Measurements from ENCODE around the gene EXD2. TPM values are rescaled to one million over a fixed set of nuclear protein-coding genes. Genes with fewer than 3 reads are reported as not detected.
"Not testable (repeated sequence)": the region's sequence is repeated elsewhere in the genome, so short reads cannot be mapped to it uniquely, and the experiment has no call there.

Gene EXD2
- total RNA-seq, 3 donors from 2014 or later = 20.9 to 28.6 (median 27.2) TPM

DNA sequence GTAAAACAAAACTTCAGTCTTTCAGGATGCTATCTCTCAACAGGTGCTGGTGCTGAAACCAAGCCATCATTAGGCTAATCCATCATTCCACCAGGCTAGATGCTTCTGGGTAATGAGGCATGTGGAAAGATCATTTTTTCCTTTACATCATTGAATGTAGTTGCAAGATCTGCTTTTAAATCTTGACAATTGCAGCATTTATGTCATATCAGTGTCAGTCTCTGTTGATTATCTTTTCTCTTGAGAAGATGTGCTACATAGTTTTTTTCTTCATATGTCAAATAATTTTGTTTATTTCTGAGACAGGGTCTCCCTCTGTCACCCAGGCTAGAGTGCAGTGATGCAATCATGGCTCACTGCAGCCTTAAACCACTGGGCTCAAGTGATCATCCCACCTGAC lies 16.2 kb upstream of the EXD2 start:
- H3K4me3 ChIP-seq = no peak overlapping the region
- TF ChIP-seq, protein P1, sequence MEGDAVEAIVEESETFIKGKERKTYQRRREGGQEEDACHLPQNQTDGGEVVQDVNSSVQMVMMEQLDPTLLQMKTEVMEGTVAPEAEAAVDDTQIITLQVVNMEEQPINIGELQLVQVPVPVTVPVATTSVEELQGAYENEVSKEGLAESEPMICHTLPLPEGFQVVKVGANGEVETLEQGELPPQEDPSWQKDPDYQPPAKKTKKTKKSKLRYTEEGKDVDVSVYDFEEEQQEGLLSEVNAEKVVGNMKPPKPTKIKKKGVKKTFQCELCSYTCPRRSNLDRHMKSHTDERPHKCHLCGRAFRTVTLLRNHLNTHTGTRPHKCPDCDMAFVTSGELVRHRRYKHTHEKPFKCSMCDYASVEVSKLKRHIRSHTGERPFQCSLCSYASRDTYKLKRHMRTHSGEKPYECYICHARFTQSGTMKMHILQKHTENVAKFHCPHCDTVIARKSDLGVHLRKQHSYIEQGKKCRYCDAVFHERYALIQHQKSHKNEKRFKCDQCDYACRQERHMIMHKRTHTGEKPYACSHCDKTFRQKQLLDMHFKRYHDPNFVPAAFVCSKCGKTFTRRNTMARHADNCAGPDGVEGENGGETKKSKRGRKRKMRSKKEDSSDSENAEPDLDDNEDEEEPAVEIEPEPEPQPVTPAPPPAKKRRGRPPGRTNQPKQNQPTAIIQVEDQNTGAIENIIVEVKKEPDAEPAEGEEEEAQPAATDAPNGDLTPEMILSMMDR (IDR thresholded peaks at IDR 0.05) = no peak
- ATAC-seq (no peak), DNase-seq (no peak)
- intact Hi-C loops (cut with DNase I, micrococcal nuclease) = no loop called here
- no peaks in the 10 kb centered on the region for H3K36me3 ChIP-seq (ENCODE audit: low read depth)
- H3K4me1 ChIP-seq (ENCODE audit: low read depth) = no peaks in the 10 kb centered on the region
- H3K9me3 ChIP-seq = no peaks in the 10 kb centered on the region

DNA sequence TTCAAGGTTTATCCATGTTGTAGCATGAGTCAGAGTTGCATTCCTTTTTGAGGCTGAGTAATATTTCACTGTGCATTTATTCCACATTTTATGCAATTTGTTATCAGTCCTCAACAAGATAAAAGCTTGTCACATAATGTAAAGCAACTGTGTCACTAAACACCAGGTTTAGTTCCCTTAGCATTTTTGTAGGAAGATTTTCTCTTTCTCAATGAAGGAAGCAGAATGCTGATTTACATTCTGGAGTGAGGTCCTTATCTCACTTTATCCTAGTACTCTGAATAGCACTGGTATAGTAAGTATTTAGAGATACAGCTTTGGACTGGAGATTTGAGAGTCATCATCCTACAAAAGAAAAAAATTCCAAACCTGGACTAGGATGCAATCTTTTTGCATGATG lies 9.8 kb upstream of the EXD2 start:
- TF ChIP-seq, protein P1 (IDR thresholded peaks at IDR 0.05) = no peak
- H3K4me3 ChIP-seq = no peak overlapping the region
- no peak for ATAC-seq
- no peaks in the 10 kb centered on the region for H3K36me3 ChIP-seq (ENCODE audit: low read depth)
- intact Hi-C loops (cut with DNase I, micrococcal nuclease) = no loop called here
- DNase-seq = no peak
- H3K4me1 ChIP-seq (ENCODE audit: low read depth) = no peaks in the 10 kb centered on the region
- H3K9me3 ChIP-seq = no peaks in the 10 kb centered on the region

DNA sequence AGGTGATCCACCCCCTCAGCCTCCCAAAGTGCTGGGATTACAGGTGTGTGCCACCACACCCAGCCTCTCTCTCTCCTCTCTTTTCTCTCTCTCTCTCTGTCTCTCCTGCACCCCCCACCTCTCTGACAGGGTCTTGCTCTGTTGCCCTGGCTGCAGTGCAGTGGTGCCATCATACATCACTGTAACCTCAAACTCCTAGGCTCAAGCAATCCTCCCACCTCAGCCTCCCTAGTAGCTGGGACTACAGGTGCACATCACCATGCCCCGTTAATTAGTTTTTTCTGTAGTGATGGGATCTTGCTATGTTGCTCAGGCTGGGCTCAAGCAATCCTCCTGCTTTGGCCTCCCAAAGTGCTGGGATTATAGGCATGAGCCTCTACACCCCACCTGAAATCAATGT lies 8.7 kb upstream of the EXD2 start:
- H3K4me1 ChIP-seq (ENCODE audit: low read depth); H3K4me3 ChIP-seq; intact Hi-C loops (cut with DNase I, micrococcal nuclease); ATAC-seq; H3K36me3 ChIP-seq (ENCODE audit: low read depth); H3K9me3 ChIP-seq; DNase-seq: not testable (repeated sequence)

DNA sequence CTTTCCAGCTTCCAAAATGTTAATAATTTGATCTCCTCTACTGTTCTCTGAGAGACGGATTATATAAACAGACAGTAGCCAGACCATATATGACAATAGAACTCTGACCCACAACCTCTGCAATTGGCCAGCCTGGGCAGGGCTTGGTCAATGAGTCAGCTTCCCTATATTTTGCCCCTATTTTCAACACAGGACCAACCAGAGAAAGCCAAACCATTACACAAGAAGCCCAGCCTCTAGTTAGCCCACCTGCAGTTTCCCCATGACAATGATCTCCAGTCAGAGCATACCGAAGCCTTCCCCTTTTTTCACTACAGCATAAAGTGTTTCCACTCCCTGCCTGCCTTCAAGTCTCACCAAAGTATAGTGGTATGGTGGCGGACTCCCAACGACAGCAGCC lies 7.6 kb upstream of the EXD2 start:
- no peak for ATAC-seq
- intact Hi-C loops (cut with DNase I, micrococcal nuclease) = no loop called here

DNA sequence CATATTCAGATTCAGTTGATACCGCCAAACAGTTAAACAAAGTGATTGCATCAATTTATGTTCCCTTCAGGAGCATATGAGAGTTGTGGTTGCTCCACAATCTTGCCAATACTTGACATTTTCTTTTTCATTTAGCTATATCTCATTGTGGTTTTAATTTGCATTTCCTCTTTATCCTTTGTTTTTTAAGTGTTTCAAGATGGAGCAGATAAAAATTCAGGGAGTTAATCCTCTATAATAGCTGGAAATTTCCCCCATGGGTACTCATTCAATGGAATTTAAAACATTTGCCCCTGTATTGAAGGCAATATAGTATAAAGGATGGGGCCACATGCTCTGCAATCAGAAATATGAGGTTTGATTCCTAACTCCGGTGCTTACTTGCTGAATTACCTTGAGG lies 1.1 kb upstream of the EXD2 start:
- TF ChIP-seq, protein P1 (IDR thresholded peaks at IDR 0.05) = no peak
- DNase-seq (no peak), ATAC-seq (no peak)
- H3K36me3 ChIP-seq (ENCODE audit: low read depth) = no peaks in the 10 kb centered on the region
- H3K4me1 ChIP-seq (ENCODE audit: low read depth) = peaks cover 4% of the 10 kb centered on the region
- no peak overlapping the region for H3K4me3 ChIP-seq
- H3K9me3 ChIP-seq = no peaks in the 10 kb centered on the region
- intact Hi-C loops (cut with DNase I, micrococcal nuclease) = no loop called here

More for the DNA sequence above, 7.6 kb upstream of the EXD2 start:
- no peaks in the 10 kb centered on the region for H3K4me1 ChIP-seq (ENCODE audit: low read depth)
- TF ChIP-seq, protein P1 (IDR thresholded peaks at IDR 0.05) = no peak
- no peak overlapping the region for H3K4me3 ChIP-seq
- no peak for DNase-seq
- no peaks in the 10 kb centered on the region for H3K36me3 ChIP-seq (ENCODE audit: low read depth)
- no peaks in the 10 kb centered on the region for H3K9me3 ChIP-seq

DNA sequence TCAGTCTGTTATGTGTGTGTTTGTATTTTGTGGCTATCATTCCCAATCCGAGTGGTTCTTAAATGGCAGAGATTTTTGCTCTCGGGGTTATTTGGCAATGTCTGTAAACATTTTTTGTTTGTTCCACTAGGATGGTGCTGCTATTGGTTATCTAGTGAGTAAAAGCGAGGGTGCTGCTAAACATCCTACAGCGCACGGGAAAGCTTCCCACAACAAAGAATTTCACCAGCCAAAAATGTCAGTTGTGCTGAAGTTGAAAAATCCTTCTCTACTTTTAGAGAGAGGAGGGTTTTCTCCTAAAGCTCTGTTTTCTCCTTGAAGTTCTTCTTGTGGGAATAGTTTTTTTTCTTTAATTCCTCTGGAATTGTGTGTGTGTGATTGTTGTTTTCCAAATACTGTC lies 2.4 kb downstream of the EXD2 start:
- intact Hi-C loops (cut with DNase I, micrococcal nuclease) = no loop called here
- DNase-seq (no peak), ATAC-seq (no peak)

More for the DNA sequence above, 2.4 kb downstream of the EXD2 start:
- peaks cover 8% of the 10 kb centered on the region for H3K4me1 ChIP-seq (ENCODE audit: low read depth)
- no peak overlapping the region for H3K4me3 ChIP-seq
- TF ChIP-seq, protein P1 (IDR thresholded peaks at IDR 0.05) = no peak
- no peaks in the 10 kb centered on the region for H3K36me3 ChIP-seq (ENCODE audit: low read depth)
- H3K9me3 ChIP-seq = no peaks in the 10 kb centered on the region

Measured in mucosa of descending colon (tissue), 3 donors.